HG03520 (cell line): Measurements from ENCODE around the gene HIGD1C.

Source experiments
- ATAC-seq: cut with Tn5 transposase; IDR thresholded peaks from one replicate; pipeline ENCODE4 v1.9.1; 2021; ENCODE audit warnings: mild to moderate bottlenecking, moderate library complexity; ENCODE audit not compliant: unreplicated experiment

HIGD1C gene

GRCh38 chr12:50981319-50982239 is 29.2 kb downstream of the HIGD1C start:
- no peak for ATAC-seq

GRCh38 chr12:50984586-50985298 is 32.4 kb downstream of the HIGD1C start:
- no peak for ATAC-seq

- no peak for ATAC-seq
Observed at GRCh38 chr12:50985322-50985721, 33.0 kb downstream of the HIGD1C start.

- ATAC-seq: no peak
Observed at GRCh38 chr12:50986966-50987737, 34.8 kb downstream of the HIGD1C start.

- no peak for ATAC-seq
Observed at GRCh38 chr12:50988051-50988450, 35.7 kb downstream of the HIGD1C start.

- ATAC-seq: no peak
Observed at GRCh38 chr12:50988871-50989270, 36.5 kb downstream of the HIGD1C start.

GRCh38 chr12:50990147-50990727 is 37.9 kb downstream of the HIGD1C start:
- no peak for ATAC-seq

GRCh38 chr12:50990791-50991190 is 38.4 kb downstream of the HIGD1C start:
- no peak for ATAC-seq

GRCh38 chr12:50991291-50991690 is 38.9 kb downstream of the HIGD1C start:
- ATAC-seq: no peak

- ATAC-seq: no peak
Observed at GRCh38 chr12:50992819-50993218, 40.5 kb downstream of the HIGD1C start.

GRCh38 chr12:50999093-50999492 is 46.7 kb downstream of the HIGD1C start:
- ATAC-seq: no peak

GRCh38 chr12:51000245-51000644 is 47.9 kb downstream of the HIGD1C start:
- no peak for ATAC-seq

- ATAC-seq: no peak
Observed at GRCh38 chr12:51001799-51002198, 49.5 kb downstream of the HIGD1C start.

GRCh38 chr12:51004504-51004903 is 52.2 kb downstream of the HIGD1C start:
- no peak for ATAC-seq

- no peak for ATAC-seq
Observed at GRCh38 chr12:51005030-51005429, 52.7 kb downstream of the HIGD1C start.

GRCh38 chr12:51005671-51006070 is 53.3 kb downstream of the HIGD1C start:
- ATAC-seq: no peak

GRCh38 chr12:51008329-51009055 is 56.1 kb downstream of the HIGD1C start:
- ATAC-seq: no peak

- ATAC-seq: no peak
Observed at GRCh38 chr12:51009056-51009440, 56.7 kb downstream of the HIGD1C start.

- ATAC-seq: no peak
Observed at GRCh38 chr12:51011955-51012354, 59.6 kb downstream of the HIGD1C start.

GRCh38 chr12:51012570-51013236 is 60.4 kb downstream of the HIGD1C start:
- ATAC-seq: no peak
